SKM-1 treated with dmso at 0.1 percent for 144 hours (cell line): ENCODE results near the gene LONP1.
"Not testable (repeated sequence)": the region's sequence is repeated elsewhere in the genome, so short reads cannot be mapped to it uniquely, and the experiment has no call there.

Source experiments
- DNase-seq: peaks from one replicate; lab custom pipeline; 2025; ENCODE audit not compliant: unreplicated experiment; lab: John Stamatoyannopoulos, UW

LONP1 gene, protein sequence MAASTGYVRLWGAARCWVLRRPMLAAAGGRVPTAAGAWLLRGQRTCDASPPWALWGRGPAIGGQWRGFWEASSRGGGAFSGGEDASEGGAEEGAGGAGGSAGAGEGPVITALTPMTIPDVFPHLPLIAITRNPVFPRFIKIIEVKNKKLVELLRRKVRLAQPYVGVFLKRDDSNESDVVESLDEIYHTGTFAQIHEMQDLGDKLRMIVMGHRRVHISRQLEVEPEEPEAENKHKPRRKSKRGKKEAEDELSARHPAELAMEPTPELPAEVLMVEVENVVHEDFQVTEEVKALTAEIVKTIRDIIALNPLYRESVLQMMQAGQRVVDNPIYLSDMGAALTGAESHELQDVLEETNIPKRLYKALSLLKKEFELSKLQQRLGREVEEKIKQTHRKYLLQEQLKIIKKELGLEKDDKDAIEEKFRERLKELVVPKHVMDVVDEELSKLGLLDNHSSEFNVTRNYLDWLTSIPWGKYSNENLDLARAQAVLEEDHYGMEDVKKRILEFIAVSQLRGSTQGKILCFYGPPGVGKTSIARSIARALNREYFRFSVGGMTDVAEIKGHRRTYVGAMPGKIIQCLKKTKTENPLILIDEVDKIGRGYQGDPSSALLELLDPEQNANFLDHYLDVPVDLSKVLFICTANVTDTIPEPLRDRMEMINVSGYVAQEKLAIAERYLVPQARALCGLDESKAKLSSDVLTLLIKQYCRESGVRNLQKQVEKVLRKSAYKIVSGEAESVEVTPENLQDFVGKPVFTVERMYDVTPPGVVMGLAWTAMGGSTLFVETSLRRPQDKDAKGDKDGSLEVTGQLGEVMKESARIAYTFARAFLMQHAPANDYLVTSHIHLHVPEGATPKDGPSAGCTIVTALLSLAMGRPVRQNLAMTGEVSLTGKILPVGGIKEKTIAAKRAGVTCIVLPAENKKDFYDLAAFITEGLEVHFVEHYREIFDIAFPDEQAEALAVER

DNA sequence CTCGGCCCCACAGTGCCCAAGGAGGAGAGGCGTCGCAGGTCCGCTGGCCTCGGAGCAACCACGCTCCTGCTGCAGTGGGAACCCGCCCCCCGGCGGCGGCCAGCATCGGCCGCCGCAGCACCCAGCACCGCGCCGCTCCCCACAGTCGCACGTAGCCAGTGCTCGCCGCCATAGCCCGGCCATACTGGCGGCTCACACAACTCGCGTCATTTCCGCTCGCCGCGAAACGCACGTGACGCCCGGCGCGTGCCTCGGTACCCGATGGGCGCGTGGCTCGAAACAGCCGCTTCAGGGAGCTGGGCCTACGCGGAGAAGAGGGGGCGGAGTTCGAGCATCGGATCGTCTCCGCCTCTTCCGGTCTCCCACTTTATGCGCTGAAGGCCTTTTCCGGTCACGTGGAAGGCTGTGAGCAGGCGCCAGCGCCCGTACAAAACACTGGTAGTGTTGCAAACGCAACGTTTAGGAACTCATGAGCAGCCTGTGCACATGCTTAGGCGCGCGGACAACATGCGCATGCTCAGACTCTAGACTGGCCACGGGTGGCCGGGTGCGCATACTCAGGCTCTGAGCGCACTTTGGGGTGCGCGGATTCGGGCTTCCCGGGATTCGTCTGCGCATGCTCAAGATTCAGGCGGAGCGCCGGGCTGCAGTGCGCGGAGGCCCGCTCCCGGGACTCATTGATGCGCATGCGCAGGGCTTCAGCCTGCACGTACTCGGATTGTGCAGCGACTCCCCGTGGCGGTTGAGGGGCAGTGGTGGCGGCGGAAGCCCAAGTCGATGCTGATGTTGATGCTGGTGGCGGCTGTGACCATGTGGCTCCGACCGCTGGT is at the start of gene LONP1, which contains the start of gene CATSPERD:
Gene LONP1, minus strand, starts transcription at position 186 of the 830 bp plus-strand sequence. Its CDS starts 14 bp downstream, at position 172.
Gene CATSPERD, plus strand, starts transcription at position 677 of the 830 bp plus-strand sequence. Its CDS starts 101 bp downstream, at position 778.
- peak; percentile 99 for DNase-seq

DNA sequence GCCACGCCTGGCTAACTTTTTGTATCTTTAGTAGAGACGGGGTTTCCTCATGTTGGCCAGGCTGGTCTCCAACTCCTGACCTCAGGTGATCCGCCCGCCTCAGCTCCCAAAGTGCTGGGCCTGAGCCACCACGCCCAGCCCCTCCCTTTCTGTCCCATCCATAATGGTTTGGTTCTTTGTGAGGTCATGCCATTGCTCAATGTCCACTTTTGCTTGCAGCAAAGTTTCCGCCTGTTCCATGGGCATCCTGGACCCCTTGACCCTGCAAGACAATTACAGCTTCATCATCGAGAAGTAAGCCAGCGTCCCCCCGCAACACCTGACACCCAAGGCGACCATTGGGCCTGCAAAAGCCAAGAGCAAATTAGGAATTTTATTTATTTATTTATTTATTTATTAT is 48.0 kb upstream of the LONP1 start:
- DNase-seq, result no peak

DNA sequence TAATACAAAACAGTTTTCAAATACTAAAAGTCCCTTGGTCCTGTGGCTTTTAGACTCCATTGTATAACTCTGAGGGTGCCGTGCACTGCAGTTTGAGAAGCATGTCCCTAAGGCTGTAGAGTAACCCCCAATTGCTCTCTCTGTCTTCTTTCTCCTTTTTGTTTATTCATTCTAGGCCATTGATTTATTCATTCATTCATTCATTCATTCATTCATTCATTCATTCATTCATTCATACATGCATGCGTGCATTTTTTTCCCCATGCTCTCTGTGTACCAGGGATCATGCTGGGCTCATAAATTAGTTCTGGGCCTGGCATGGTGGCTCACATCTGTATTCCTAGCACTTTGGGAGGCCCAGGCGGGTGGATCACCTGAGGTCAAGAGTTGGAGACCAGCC is 45.3 kb upstream of the LONP1 start:
- no peak for DNase-seq

DNA sequence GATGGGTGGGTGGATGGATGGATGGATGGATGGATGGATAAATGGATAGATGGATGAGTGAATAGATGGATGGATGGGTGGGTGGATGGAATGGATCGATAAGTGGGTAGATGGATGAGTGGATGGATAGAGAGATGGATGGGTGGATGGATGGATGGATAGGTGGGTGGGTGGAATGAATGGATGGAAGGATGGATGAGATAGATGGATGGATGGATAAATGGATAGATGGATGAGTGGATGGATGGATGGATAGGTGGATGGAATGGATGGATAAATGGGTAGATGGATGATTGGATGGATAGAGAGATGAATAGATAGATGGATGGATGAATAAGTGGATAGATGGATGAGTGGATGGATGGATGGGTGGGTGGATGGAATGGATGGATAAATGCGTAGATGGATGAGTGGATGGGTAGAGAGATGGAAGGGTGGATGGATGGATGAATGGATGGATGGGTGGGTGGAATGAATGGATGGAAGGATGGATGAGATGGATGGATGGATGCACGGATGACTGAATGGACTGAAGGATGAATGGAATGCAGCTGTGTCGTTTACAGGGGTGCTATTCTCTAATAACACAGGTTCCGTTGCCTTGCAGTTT is 42.8 kb upstream of the LONP1 start:
- no peak for DNase-seq

DNA sequence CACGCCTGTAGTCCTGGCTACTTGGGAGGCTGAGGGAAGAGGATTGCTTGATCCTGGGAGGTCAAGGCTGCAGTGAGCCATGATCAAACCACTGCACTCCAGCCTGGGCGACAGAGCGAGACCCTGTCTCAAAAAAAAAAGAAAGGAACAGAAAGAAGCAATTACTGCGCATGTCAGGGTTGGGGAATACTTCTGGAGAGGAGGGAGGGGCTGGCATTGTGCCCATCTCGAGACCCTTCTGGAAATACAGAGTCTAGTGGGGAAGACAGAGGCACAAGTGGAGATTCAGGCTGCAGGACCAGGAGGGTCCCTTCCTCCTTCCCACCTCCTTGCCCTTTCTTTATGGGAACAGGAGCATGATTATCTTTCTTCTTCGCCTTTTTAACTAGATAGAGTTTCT is 33.8 kb upstream of the LONP1 start:
- no peak for DNase-seq

DNA sequence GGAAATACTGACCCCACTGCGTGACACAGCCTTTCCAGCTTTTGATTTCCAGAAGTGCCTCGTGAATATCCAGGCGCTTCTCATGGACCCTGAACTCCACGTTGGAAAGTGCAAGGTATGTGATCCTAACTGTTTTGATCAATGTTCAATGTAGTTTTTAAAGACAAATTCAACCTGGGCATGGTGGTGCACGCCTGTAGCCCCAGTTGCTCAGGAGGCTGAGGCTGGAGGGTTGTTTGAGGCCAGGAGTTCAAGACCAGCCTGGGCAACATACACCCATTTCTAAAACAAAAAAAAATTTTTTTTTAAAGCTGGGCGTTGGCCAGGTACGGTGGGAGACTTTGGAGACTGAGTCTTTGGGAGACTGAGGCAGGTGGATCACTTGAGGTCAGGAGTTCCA is 31.8 kb upstream of the LONP1 start:
- no peak for DNase-seq

DNA sequence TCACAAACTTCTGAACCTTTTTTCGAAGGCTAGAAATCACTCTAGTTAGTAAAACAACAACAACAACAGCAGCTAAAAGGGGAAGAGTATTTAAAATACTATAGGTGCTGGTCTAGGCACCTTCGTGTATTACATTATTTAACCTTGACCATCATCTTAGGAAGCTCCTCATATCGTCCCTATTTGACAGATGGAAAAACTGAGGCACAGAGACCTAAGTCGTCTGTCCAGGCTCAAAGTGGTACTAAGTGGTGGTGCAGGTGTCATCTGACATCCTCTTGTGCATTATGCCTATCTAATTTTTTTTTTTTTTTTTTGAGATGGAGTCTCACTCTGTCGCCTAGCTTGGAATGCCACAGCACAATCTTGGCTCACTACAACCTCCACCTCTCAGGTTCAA is 29.6 kb upstream of the LONP1 start:
- DNase-seq, result no peak

DNA sequence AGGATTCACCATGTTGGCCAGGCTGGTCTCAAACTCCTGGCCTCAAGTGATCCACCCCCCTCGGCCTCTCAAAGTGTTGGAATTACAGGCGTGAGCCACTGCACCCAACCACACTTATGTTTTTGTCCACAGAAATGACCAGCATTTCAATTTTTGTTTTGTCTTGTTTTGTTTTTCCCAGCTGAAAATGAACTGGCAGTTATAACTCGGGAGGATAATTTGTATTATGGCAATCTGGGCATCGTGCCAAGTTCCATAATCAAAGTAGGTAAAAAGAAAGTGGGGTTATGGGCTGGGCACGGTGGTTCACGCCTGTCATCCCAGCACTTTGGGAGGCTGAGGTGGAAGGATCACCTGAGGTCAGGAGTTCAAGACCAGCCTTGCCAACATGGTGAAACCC is 29.0 kb upstream of the LONP1 start:
- not testable (repeated sequence) for DNase-seq

DNA sequence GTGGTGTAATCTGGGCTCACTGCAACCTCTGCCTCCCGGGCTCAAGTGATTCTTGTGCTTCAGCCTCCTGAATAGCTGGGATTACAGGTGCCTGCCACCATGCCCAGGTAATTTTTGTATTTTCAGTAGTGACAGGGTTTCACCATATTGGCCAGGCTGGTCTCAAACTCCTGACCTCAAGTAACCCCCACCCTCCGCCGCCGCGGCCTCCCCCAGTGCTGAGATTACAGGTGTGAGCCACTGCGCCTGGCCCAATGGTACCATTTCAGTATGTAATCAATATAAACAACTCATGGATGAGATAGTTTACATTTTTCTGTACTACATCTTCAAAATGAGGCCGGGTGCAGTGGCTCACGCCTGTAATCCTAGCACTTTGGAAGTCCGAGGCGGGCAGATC is 25.1 kb upstream of the LONP1 start:
- DNase-seq, result not testable (repeated sequence)

DNA sequence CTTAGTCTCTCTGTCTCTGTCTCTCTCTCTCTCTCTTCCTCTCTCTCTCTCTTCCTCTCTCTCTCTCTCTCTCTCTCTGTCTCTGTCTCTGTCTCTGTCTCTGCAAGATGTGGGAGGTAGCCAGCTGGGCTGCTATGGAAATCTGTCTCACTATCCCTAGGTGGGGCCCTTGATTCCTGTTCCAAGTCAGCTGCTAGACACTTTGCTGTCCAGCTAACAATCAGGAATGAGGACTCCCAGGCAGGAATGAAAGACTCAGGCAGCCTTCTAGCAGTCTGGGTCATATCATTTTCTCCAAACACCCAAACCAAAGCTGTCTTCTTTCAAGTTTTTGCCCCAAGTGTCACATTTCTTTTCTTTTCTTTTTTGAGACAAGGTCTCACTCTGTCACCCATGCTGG is 23.7 kb upstream of the LONP1 start:
- no peak for DNase-seq

DNA sequence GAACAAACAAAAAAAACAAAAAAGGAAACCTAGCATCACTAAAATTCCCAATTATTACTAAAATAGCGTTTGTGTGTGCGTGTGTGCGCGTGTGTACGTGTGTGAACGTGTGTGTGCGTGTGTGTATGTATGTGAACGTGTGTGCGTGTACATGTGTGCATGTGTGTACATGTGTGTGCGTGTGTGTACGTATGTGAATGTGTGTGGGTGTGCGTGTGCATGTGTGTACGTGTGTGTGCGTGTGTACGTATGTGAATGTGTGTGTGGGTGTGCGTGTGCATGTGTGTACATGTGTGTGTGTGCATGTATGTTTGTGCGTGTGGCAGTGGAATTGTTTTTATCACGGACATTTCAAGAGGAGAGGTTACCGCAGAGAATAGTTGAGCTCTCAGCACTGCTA is 22.1 kb upstream of the LONP1 start:
- DNase-seq, result no peak

DNA sequence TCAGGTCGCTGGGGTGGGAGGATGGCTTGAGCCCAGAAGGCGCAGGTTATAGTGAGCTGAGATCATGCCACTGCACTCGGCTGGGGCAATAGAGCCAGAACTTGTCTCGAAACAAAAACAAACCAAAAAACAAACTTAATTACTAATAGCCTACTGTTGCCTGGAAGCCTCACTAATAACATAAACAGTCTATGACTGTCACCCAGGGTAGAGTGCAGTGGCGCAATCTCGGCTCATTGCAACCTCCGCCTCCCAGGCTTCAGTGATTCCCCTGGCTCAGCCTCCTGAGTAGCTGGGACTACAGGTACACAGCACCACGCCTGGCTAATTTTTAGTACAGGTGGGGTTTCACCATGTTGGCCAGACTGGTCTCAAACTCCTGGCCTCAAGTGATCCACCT is 18.5 kb upstream of the LONP1 start:
- DNase-seq, result no peak

DNA sequence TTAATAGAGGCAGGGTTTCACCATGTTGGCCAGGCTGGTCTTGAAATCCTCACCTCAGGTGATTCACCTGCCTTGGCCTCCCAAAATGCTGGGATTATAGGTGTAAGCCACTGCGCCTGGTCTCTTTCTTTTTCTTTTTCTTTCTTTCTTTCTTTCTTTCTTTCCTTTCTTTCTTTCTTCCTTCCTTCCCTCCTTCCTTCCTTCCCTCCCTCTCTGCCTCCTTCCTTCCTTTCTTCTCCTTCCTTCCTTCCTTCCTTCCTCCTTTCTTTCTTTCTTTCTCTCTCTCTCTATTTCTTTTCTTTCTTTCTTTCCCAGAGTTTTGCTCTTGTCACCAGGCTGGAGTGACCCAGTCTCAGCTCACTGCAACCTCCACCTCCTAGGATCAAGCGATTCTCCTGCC is 13.2 kb upstream of the LONP1 start:
- DNase-seq, result not testable (repeated sequence)

DNA sequence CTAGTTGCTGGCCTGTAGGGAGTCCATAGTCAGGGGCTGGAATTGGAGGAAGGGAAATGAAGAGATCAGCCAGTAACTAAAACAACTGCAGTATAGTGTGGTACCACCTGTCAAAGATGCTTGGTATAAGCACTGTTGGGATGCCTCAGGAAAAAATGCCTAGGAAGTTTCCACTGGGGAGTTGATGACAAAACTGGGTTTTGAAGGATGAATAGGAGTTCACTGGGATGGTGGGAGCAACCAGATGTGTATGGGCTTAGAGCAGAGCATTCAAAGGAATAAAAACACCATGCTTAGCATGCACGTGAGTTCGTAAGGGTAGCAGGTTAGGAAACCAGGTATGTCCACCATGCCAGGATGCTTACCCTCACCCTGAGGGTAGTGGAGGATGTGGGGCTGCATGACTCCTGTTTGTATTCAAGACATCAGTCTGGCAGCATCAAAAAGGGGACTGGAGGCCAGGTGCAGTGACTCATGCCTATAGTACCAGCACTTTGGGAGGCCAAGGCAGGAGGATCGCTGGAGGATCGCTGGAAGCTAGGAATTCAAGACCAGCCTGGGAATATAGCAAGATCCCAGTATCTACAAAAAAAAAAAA is 7.6 kb upstream of the LONP1 start:
- no peak for DNase-seq

DNA sequence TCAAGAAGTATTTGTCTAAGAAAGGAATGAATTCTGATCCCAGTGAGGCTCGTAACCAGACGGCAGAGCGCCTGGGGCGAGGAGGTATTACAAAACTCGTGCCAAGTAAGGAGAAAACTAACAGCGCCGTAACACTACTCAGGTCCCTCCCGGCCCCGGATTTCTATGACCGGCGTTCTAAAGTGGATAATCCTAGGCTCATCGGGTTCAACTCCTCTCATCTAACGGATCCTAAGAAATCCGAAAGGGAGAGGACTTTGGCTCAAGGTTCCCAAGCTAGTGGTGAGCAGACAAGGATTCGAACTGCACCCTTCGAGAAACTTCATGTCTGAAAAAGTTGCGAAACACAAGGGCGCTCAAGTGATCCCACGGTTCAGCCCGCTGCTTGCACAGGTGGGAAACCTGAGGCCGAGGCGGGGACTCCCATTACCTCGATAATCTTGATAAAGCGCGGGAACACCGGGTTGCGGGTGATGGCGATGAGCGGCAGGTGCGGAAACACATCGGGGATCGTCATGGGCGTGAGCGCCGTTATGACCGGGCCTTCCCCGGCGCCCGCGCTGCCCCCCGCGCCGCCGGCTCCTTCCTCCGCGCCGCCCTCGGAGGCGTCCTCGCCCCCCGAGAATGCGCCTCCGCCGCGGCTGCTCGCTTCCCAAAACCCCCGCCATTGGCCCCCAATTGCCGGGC is 529 bp downstream of the LONP1 start:
- DNase-seq, result no peak

DNA sequence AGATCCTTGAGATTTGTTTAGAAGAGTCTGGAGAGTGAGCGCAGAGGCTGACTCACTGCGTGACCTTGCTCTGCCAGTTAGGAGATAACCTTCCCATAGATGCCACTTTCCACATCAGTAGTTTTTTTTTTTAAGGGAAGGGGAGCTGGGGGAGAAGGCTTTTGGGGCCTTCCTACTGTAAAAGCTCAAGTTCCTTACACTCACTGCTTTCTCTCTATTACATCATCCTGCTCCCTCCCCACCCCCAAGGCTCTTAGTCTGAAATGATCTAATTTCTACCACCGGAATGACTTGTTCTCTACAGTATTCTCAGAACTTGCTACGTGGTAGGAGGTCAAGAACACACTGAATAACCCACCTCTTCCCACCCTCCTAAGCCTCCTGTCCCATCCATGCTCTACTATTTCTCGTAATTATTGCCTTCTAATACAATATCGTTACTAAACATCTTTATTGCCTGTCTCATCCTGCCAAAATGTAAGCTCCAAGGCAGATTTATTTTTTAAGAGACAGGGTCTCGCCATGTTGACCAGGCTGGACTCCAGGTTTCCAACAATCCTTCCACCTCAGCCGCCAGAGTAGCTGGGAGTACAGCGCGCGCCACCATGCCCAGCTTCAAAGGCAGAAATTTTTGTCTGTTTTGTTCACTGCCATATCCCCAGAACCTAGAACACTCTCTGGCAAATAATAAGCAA is 1.2 kb downstream of the LONP1 start:
- peak; percentile 37 for DNase-seq

DNA sequence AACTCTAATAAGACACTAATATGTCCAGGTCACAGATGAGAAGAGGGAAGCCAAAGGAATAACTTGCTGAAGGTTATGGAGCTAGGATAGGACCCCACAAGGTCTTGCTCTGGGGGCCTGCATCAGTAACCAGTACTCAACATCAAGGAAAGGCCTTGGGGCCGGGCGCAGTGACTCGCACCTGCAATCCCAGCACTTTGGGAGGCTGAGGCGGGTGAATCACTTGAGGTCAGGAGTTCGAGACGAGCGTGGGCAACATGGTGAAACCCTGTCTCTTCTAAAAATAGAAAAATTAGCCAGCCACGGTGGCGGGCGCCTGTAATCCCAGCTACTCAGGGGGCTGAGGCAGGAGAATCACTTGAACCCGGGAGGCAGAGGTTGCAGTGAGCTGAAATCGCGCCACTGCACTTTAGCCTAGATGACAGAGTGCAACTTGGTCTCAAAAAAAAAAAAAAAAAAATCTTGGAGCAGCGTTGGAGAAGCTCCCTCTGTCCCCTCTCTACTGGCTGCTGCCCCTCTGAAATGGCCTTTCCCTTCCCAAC is 1.8 kb downstream of the LONP1 start:
- DNase-seq, result no peak

DNA sequence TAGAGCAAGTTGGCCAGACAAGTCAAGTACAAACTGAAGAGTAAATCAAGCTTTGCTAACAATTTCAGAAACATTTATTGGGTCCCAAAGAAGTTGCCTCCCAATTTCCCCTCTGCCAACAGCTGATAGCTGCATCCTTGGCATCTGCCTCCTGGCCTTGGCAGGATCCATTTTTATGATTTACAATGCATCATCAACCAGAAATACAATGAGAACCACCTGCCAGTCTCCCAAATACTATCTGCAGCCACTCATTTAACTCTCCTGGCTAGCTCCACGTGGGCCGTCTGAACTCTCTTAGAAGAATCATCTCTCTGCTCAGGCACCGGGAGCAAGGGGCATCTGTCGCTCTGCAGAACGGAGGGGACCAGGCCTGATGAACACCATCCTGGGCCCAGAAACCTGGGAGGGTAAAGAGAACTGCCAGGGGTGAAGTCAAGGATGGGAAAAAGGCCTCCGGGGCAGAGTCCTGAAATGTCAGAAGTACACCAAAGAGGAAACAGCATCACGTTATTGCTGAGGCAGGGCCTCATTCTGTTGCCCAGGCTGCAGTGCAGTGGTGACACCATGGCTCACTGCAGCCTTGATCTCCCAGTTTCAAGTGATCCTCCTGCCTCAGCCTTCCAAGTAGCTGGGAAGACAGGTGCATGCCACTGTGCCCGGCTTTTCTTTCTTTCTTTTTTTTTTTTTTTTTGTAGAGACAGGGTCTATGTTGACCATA is 2.6 kb downstream of the LONP1 start:
- no peak for DNase-seq
